ENCODE data around the gene DYNC1LI1. TPM values are rescaled to one million over a fixed set of nuclear protein-coding genes. Genes with fewer than 3 reads are reported as not detected.
"Not testable (repeated sequence)": the region's sequence is repeated elsewhere in the genome, so short reads cannot be mapped to it uniquely, and the experiment has no call there.

DYNC1LI1 gene
- total RNA-seq, 1 experiment from 2014 or later, result 56.2 TPM

DNA sequence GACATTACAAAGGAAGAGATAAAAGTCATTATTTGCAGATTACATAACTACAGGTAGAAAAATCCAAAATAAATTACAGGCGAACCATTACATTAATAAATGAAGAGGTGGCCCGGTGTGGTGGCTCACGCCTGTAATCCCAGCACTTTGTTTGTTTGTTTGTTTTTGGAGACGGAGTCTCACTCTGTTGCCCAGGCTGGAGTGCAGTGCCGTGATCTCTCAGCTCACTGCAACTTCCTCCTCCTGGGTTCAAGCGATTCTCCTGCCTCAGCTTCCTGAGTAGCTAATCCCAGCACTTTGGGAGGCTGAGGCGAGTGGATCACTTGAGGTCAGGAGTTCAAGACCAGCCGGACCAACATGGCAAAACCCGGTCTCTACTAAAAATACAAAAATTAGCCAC, 53.9 kb downstream of the DYNC1LI1 start:
- WGBS (ENCODE audit: extremely low coverage, insufficient read length, low lambda C conversion rate), result no CpG with 5 or more reads among the region's 9 CpGs
- not testable (repeated sequence) for H2BK20ac ChIP-seq (ENCODE audit: low read depth, low read length, poor library complexity, severe bottlenecking); H3K27ac Mint-ChIP-seq; H3K79me2 ChIP-seq (ENCODE audit: insufficient read depth, low read length); H3K4ac ChIP-seq (ENCODE audit: low read depth, low read length); H4K20me1 ChIP-seq (ENCODE audit: control insufficient read depth, insufficient read depth, insufficient read length); H3K4me1 ChIP-seq (ENCODE audit: insufficient read depth, low read length); H3K27me3 Mint-ChIP-seq (ENCODE audit: low read depth); H2BK120ac ChIP-seq (ENCODE audit: low read depth, low read length, poor library complexity, severe bottlenecking); H3K4me3 Mint-ChIP-seq; H3T11ph ChIP-seq (ENCODE audit: low read length); H3K18ac ChIP-seq (ENCODE audit: insufficient read length, low read depth, low read length); H2AFZ ChIP-seq (ENCODE audit: low read length); H3K9me3 Mint-ChIP-seq; H3K23me2 ChIP-seq (ENCODE audit: insufficient read length, low read depth, low read length, poor library complexity, severe bottlenecking); DNase-seq; H3K9me3 ChIP-seq (ENCODE audit: control insufficient read depth, low read depth, low read length); H3K27ac ChIP-seq (ENCODE audit: insufficient read length, low read depth, low read length); H3K56ac ChIP-seq (ENCODE audit: insufficient read length, low read depth, low read length); H3K79me1 ChIP-seq (ENCODE audit: insufficient read depth, low read depth, low read length, poor library complexity, severe bottlenecking); H3K14ac ChIP-seq (ENCODE audit: insufficient read depth, low read length); H4K5ac ChIP-seq (ENCODE audit: insufficient read length, low read depth, low read length); H2BK12ac ChIP-seq (ENCODE audit: insufficient read length, low read depth, low read length); H3K36me3 Mint-ChIP-seq (ENCODE audit: insufficient read depth in 1 of 3, low read depth in 3 of 3); H2BK15ac ChIP-seq (ENCODE audit: low read depth, low read length); H3K23ac ChIP-seq (ENCODE audit: insufficient read length, low read depth, low read length); H3K27me3 ChIP-seq (ENCODE audit: insufficient read depth, low read length); H4K91ac ChIP-seq (ENCODE audit: insufficient read length, low read depth, low read length); H3K4me1 Mint-ChIP-seq; H2BK5ac ChIP-seq (ENCODE audit: insufficient read length, low read length); H2AK5ac ChIP-seq (ENCODE audit: insufficient read length, low read length); H3K4me2 ChIP-seq (ENCODE audit: insufficient read depth, insufficient read length, low read length); H3K9ac ChIP-seq (ENCODE audit: extremely low read depth, insufficient read length, low read length); H4K8ac ChIP-seq (replicated peaks; ENCODE audit: insufficient read length, low read depth, low read length)

All from H9 (cell line).